SW480 (cell line): ENCODE data around the gene ALDH9A1.

Source experiments
- DNase-seq: peaks from one replicate; pipeline ENCODE4 v3.0.0-alpha.2; 2016; ENCODE audit warnings: low spot score

The ALDH9A1 gene

GRCh38 chr1:165619647-165620151, 78.7 kb downstream of the ALDH9A1 start:
- no peak for DNase-seq

GRCh38 chr1:165616987-165617546, 81.3 kb downstream of the ALDH9A1 start:
- DNase-seq = no peak

- no peak for DNase-seq
These were observed 82.2 kb downstream of the ALDH9A1 start for GRCh38 chr1:165616054-165616612.
